ENCODE data around the gene KRT32. TPM values are rescaled to one million over a fixed set of nuclear protein-coding genes. Genes with fewer than 3 reads are reported as not detected.

KRT32 gene
- total RNA-seq (ENCODE audit: low replicate concordance), result not detected in 2 replicates

DNA sequence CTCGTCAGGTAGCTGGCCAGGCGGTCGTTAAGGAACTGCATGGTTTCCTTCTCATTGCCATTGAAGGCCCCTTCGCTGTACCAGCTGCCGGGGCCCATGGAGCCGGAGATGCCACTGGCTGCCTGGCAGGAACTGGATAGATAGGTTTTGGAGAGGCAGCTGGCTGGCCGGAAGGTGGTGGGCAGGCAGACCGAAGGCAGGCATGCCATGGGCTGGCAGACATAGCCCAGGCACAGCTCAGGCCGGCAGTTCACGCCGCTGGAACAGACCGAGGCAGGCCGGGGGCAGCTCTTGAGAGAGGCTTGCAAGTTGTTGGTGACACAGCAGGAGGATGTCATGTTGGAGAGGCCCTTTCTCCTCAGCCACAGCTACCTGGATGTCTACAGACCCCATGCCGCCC is at the start of gene KRT32:
Gene KRT32 (minus strand): TSS at position 399 of the 400 bp plus-strand sequence. CDS start 61 bp downstream, at position 338.
- Mint-ChIP-seq H3K27me3 (ENCODE audit: insufficient read depth, low read depth) (no peaks in the 10 kb centered on the region), H3K4me1 (no peaks in the 10 kb centered on the region), H3K9me3 (peaks cover 8% of the 10 kb centered on the region), H3K36me3 (no peaks in the 10 kb centered on the region), H3K4me3 (no peak within 1 kb of the TSS), H3K27ac (no peak within 1 kb of the TSS)
- no peak within 1 kb of the TSS for H3K27ac ChIP-seq
- H3K27me3 ChIP-seq, result no peaks in the 10 kb centered on the region
- TF ChIP-seq EZH2 (IDR thresholded peaks at IDR 0.05) (no peak), EZH2phosphoT487 (IDR thresholded peaks at IDR 0.05) (no peak)
- TF ChIP-seq, protein P1, sequence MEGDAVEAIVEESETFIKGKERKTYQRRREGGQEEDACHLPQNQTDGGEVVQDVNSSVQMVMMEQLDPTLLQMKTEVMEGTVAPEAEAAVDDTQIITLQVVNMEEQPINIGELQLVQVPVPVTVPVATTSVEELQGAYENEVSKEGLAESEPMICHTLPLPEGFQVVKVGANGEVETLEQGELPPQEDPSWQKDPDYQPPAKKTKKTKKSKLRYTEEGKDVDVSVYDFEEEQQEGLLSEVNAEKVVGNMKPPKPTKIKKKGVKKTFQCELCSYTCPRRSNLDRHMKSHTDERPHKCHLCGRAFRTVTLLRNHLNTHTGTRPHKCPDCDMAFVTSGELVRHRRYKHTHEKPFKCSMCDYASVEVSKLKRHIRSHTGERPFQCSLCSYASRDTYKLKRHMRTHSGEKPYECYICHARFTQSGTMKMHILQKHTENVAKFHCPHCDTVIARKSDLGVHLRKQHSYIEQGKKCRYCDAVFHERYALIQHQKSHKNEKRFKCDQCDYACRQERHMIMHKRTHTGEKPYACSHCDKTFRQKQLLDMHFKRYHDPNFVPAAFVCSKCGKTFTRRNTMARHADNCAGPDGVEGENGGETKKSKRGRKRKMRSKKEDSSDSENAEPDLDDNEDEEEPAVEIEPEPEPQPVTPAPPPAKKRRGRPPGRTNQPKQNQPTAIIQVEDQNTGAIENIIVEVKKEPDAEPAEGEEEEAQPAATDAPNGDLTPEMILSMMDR (IDR thresholded peaks at IDR 0.05), result no peak
- H3K4me2 ChIP-seq, result no peak within 1 kb of the TSS
- no peak for DNase-seq (ENCODE audit: low spot score)
- H4K20me1 ChIP-seq (ENCODE audit: low read depth), result no peaks in the 10 kb centered on the region
- no peak within 1 kb of the TSS for H3K9ac ChIP-seq
- no peaks in the 10 kb centered on the region for H3K9me3 ChIP-seq (ENCODE audit: low read depth)
- no peaks in the 10 kb centered on the region for H3K79me2 ChIP-seq (ENCODE audit: low read depth)
- H3K4me1 ChIP-seq, result no peaks in the 10 kb centered on the region
- H3K4me3 ChIP-seq, result no peak within 1 kb of the TSS
- no peaks in the 10 kb centered on the region for H3F3A ChIP-seq (ENCODE audit: low read depth)
- no peaks in the 10 kb centered on the region for H3K36me3 ChIP-seq
- H2AFZ ChIP-seq (replicated peaks), result no peak within 1 kb of the TSS

DNA sequence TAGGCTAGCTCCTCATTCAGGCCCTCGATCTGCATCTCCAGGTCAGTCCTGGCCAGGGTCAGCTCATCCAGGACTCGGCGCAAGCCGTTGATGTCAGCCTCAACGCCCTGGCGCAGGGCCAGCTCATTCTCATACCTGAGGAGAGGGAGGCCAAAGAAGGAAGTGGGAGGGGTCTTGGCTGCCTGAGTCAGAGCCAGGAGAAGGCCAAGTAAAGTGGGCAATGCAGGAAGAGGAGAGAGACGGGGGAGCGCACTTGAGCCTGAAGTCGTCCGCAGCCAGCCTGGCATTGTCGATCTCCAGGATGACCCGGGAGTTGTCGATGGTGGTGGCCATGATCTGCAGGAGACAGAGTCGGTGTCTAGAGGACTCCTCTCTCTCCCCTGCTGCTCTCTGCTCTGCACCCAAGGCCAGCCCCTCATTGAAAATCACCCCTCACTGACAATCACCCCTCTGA is 49.7 kb upstream of the KRT32 start:
- Histone ChIP-seq H2AFZ (replicated peaks) (no peak overlapping the region), H3K4me2 (no peak overlapping the region), H3K4me3 (no peak overlapping the region), H3K36me3 (no peaks in the 10 kb centered on the region), H3K4me1 (peaks cover 8% of the 10 kb centered on the region), H4K20me1 (ENCODE audit: low read depth) (no peaks in the 10 kb centered on the region), H3K27ac (no peak overlapping the region), H3K79me2 (ENCODE audit: low read depth) (no peaks in the 10 kb centered on the region), H3K9ac (no peak overlapping the region), H3K27me3 (no peaks in the 10 kb centered on the region), H3F3A (ENCODE audit: low read depth) (peaks cover 10% of the 10 kb centered on the region), H3K9me3 (ENCODE audit: low read depth) (no peaks in the 10 kb centered on the region)
- Mint-ChIP-seq H3K4me1 (peaks cover 5% of the 10 kb centered on the region), H3K4me3 (no peak overlapping the region), H3K27ac (no peak overlapping the region), H3K9me3 (no peaks in the 10 kb centered on the region), H3K36me3 (no peaks in the 10 kb centered on the region), H3K27me3 (ENCODE audit: insufficient read depth, low read depth) (peaks cover 17% of the 10 kb centered on the region)
- TF ChIP-seq, protein P1 (IDR thresholded peaks at IDR 0.05), result no peak
- no peak for TF ChIP-seq EZH2 (IDR thresholded peaks at IDR 0.05)
- TF ChIP-seq EZH2phosphoT487 (IDR thresholded peaks at IDR 0.05), result no peak
- DNase-seq (ENCODE audit: low spot score), result no peak

DNA sequence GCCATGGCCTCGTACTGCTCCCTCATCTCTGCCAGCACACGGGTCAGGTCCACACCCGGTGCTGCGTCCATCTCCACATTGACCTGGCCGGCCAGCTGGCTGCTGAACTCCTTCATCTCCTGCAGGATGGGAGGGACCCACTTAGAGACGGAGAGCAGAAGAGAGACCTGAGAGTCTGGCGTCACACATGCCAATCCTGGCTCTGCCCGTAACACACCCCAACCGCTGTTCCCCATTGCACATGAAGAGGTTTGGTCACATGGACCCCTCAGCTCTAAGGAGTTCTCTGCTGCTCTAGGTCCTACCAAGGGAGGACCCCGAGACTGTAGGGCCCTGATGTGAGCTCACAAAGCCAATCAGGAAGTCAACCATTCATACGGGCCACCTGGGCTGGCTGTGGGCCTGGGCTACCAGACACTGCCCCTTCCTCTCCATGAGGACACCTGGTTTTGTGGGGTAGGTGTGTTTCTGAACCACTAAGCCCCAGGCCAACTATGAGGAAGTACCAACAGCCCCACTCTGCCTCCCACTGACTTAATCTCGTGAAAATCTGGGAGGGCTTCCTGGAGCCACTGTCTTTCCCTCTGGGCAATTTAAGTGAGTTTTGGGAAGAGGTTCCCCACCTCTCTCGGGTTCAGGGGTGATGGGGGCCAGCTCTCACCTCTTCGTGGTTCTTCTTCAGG is 49.1 kb upstream of the KRT32 start:
- Histone ChIP-seq H3K27me3 (no peaks in the 10 kb centered on the region), H3K79me2 (ENCODE audit: low read depth) (no peaks in the 10 kb centered on the region), H3K36me3 (no peaks in the 10 kb centered on the region), H3K27ac (no peak overlapping the region), H3K4me2 (no peak overlapping the region), H3K4me1 (peaks cover 10% of the 10 kb centered on the region), H3K4me3 (no peak overlapping the region), H3F3A (ENCODE audit: low read depth) (peaks cover 7% of the 10 kb centered on the region), H3K9ac (no peak overlapping the region), H3K9me3 (ENCODE audit: low read depth) (no peaks in the 10 kb centered on the region), H4K20me1 (ENCODE audit: low read depth) (no peaks in the 10 kb centered on the region), H2AFZ (replicated peaks) (no peak overlapping the region)
- Mint-ChIP-seq H3K27ac (no peak overlapping the region), H3K36me3 (no peaks in the 10 kb centered on the region), H3K4me1 (peaks cover 5% of the 10 kb centered on the region), H3K4me3 (no peak overlapping the region), H3K9me3 (no peaks in the 10 kb centered on the region), H3K27me3 (ENCODE audit: insufficient read depth, low read depth) (peaks cover 17% of the 10 kb centered on the region)
- DNase-seq (ENCODE audit: low spot score), result no peak
- TF ChIP-seq EZH2phosphoT487 (IDR thresholded peaks at IDR 0.05) (no peak), EZH2 (IDR thresholded peaks at IDR 0.05) (no peak)
- TF ChIP-seq, protein P1 (IDR thresholded peaks at IDR 0.05), result no peak
